ENCODE measurements around the gene PRLH.

DNA sequence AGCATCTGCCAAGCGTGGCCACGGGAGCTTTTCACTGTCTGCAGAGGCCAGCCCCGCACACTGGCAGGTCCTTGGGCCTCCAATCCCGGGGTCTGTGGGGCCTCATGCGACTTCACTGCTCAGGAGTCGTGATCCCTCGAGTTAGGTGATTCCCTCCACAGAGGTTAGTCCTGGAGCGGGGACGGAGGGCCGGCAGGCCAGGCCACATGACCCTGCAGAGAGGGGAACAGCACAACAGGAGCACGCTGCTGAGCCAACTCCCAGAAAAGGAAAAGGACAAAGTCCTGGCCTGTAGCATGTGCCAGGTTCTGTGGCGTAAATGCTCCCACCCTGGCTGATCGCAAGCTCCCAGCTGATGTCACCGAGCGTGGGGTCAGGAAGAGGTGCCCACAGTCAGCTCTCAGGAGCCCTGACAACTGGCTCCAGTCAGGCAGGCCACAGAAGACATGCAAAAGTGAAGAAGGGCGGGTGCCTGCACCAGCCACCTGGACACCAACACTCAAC lies 15.3 kb upstream of the PRLH start:
- no peak for TF ChIP-seq CTCF (IDR thresholded peaks at IDR 0.05; ENCODE audit: insufficient read depth, low read length, poor library complexity, severe bottlenecking)
- no peak for TF ChIP-seq EZH2phosphoT487 (conservative IDR thresholded peaks at IDR 0.05; ENCODE audit: low read length)

All from SU-DHL-6 (cell line).